HepG2 (cell line): ENCODE measurements around the gene ZNF71. TPM values are rescaled to one million over a fixed set of nuclear protein-coding genes. Genes with fewer than 3 reads are reported as not detected.

Experiments
- GABPA ChIP-seq, 2 experiments: IDR thresholded peaks; 2 replicates each; pipeline ENCODE4 v1.6.1; 2011 to 2016; ENCODE audit warnings: low read depth in 2 of 2, low read length in 1 of 2, missing biosample characterization in 1 of 2, missing genetic modification characterization in 1 of 2
- ZBTB40 ChIP-seq, 2 experiments: fragments of 450-650 bp in 1 of 2; sonication (generic) in 1 of 2; formaldehyde crosslinking in 1 of 2; IDR thresholded peaks; 2 replicates each; pipeline versions ENCODE4 v1.6.1 to v1.8.0; 2016 to 2022; ENCODE audit warnings: antibody characterized with exemption in 1 of 2, mild to moderate bottlenecking in 1 of 2, missing genetic modification reagents in 1 of 2
- ZNF773 ChIP-seq: sonication (generic); formaldehyde crosslinking; IDR thresholded peaks from 2 replicates; pipeline ENCODE4 v1.4.0; 2020; ENCODE audit warnings: missing genetic modification reagents, borderline replicate concordance
- polyA plus RNA-seq, 8 experiments: library from polyadenylated mRNA; depleted of rRNA in 3 of 8; stranded (reverse) in 7 of 8; unstranded in 1 of 8; fragments of >200 nt; fragmentation: Illumina TruSeq in 4 of 8; extraction: Trizol in 4 of 8; gene quantifications; 2 replicates each; pipeline versions ENCODE4 v1.2.1 to v1.2.3, GENCODE V29; 2011 to 2016; ENCODE audit warnings: low read depth in 4 of 8, missing spikeins in 1 of 8, mixed read lengths in 1 of 8; ENCODE audit not compliant: insufficient read depth in 1 of 8
- total RNA-seq, 5 experiments: library from RNA; depleted of rRNA; stranded (reverse); fragments of >200 nt; fragmentation: Illumina TruSeq; extraction: Trizol; gene quantifications; 2 replicates each; pipeline ENCODE4 v1.2.3, GENCODE V29; 2016; ENCODE audit warnings: low read depth in 1 of 5

Gene ZNF71
- total and polyA plus RNA-seq, 2 of the 13 experiments (the other 11 are each of a cell fraction or from before 2014, with no cell fraction given) = 2.2 to 4.4 TPM

DNA sequence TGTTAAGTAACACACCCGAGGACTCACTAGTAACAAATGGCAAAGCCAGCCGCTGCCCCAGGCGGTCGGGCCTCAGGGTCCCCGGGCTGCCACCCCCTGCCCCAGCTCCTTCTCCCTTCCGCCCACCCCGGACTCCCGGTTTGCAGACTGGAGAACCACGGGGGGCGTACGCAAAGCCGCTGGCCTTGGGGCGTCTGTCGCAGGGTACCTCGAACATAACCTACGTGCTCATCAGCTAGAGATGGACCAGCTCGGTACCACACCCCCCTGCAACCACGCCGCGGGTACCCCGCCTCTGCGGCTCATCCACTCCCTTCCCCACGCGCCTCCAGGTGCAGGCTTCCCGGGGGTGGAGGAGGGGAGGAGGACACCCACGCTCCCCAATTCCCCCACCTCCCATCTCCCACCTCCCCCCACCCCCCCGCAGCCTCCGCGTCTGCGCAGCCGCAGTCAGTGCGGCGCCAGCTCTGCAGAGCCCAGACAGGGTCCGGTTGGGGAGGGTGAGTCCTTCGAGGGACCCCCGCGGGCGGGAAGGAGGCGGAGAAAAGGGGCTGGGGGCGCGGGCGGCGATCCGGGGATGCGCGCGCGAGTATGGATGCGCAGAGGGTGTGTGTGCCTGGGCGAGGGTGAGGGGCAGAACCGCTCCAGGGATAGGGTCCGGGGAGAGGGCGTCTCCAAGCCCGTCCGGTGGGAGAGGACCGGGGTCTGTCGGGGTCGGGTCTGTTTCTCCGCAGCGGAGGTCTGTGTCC lies 47.8 kb downstream of the ZNF71 start, which contains the start of gene SMIM17 (continued):
- TF ChIP-seq ZBTB40 (IDR thresholded peaks at IDR 0.05) = no peak
- TF ChIP-seq ZBTB40 (CRISPR knock-in tag; IDR thresholded peaks at IDR 0.05) = no peak
- no peak for TF ChIP-seq ZNF773 (CRISPR knock-in tag)
- TF ChIP-seq GABPA (IDR thresholded peaks at IDR 0.05; ENCODE audit: low read depth, low read length) = no peak
- no peak for TF ChIP-seq GABPA (CRISPR knock-in tag; IDR thresholded peaks at IDR 0.05; ENCODE audit: low read depth)
